ENCODE results near the gene MMRN1. TPM values are rescaled to one million over a fixed set of nuclear protein-coding genes. Genes with fewer than 3 reads are reported as not detected.

Gene MMRN1
- total and polyA plus RNA-seq, 2 of the 8 experiments (the other 6 are each of a cell fraction or from before 2014, with no cell fraction given): not detected

- Histone ChIP-seq H2BK15ac (ENCODE audit: low read length) (no peak overlapping the region), H3K79me1 (ENCODE audit: low read depth, low read length) (no peaks in the 10 kb centered on the region), H3K56ac (replicated peaks; ENCODE audit: insufficient read length, low read depth, low read length) (no peak overlapping the region), H3K4me3 (ENCODE audit: extremely low read depth in 1 of 4, insufficient read depth in 2 of 4, low read depth in 3 of 4, low read length in 4 of 4) (no peak overlapping the region), H3K79me2 (ENCODE audit: control insufficient read depth in 1 of 2, insufficient read depth in 2 of 2, low read length in 2 of 2) (no peaks in the 10 kb centered on the region), H3K27ac (ENCODE audit: low read depth, low read length) (no peak overlapping the region), H3K23me2 (ENCODE audit: low read depth, low read length) (no peaks in the 10 kb centered on the region), H3K4me2 (ENCODE audit: insufficient read depth in 1 of 2, low read depth in 2 of 2, low read length in 2 of 2) (no peak overlapping the region), H3K9me3 (ENCODE audit: insufficient read depth in 2 of 2, low read depth in 1 of 2, low read length in 1 of 2) (no peaks in the 10 kb centered on the region), H2BK12ac (ENCODE audit: low read depth, low read length) (no peak overlapping the region), H3K9ac (replicated peaks in 1 of 4; ENCODE audit: extremely low read depth in 1 of 4, low read depth in 3 of 4, low read length in 3 of 4) (no peak overlapping the region), H3K23ac (ENCODE audit: insufficient read length) (no peak overlapping the region), H4K91ac (replicated peaks; ENCODE audit: insufficient read length, low read length) (no peak overlapping the region), H3K14ac (ENCODE audit: insufficient read length) (no peak overlapping the region), H2BK120ac (replicated peaks; ENCODE audit: low read depth, low read length) (no peak overlapping the region), H3K36me3 (ENCODE audit: control insufficient read depth in 2 of 4, insufficient read depth in 4 of 4, low read length in 3 of 4) (no peaks in the 10 kb centered on the region), H4K5ac (ENCODE audit: insufficient read length, low read depth, low read length) (no peak overlapping the region), H3K4me1 (replicated peaks in 1 of 4; ENCODE audit: control insufficient read depth in 3 of 4, insufficient read depth in 4 of 4, low read length in 3 of 4) (no peaks in the 10 kb centered on the region), H2BK20ac (ENCODE audit: low read length) (no peak overlapping the region), H3K4ac (replicated peaks; ENCODE audit: insufficient read length, low read depth, low read length) (no peak overlapping the region), H4K8ac (ENCODE audit: extremely low read depth, insufficient read depth, low read length) (no peak overlapping the region), H3K27me3 (replicated peaks in 1 of 4; ENCODE audit: control insufficient read depth in 3 of 4, extremely low read depth in 1 of 4, insufficient read depth in 3 of 4, low read length in 3 of 4) (no peaks in the 10 kb centered on the region), H2AFZ (ENCODE audit: low read length) (0 out of 2 replicates have a peak overlapping the region, but pooled peaks have one; percentile 18), H2BK5ac (ENCODE audit: low read depth, low read length) (no peak overlapping the region), H3K18ac (ENCODE audit: extremely low read depth, low read length) (no peak overlapping the region), H2AK5ac (ENCODE audit: low read depth, low read length) (no peak overlapping the region), H4K20me1 (replicated peaks in 1 of 2; ENCODE audit: control insufficient read depth in 1 of 2, insufficient read depth in 2 of 2, low read length in 2 of 2) (no peaks in the 10 kb centered on the region)
- WGBS, 2 experiments (ENCODE audit: extremely low coverage in 1 of 2, insufficient coverage in 1 of 2, insufficient read length in 1 of 2, insufficient replicate concordance in 2 of 2, low coverage in 1 of 2, low lambda C conversion rate in 2 of 2, missing lambda C conversion rate in 1 of 2): 88% methylated on average over 5 of the region's 5 CpGs; no CpG with 5 or more reads in 1 of the 2 experiments
- no peak for FAIRE-seq
- ChIA-PET POLR2A (ENCODE audit: partially characterized antibody) (no interaction called here), CTCF (ENCODE audit: partially characterized antibody) (interaction anchor here (1.3 kb wide), 1 partner anchor 222 kb away, joined by 3 read pairs; no protein-coding TSS in a partner anchor)
- DNase-seq (ENCODE audit: low read depth in 1 of 2, low spot score in 2 of 2): no peak
- TF ChIP-seq HDAC6 (IDR thresholded peaks at IDR 0.05; ENCODE audit: low read depth, low read length) (no peak), CREB1 (IDR thresholded peaks at IDR 0.05) (no peak), ZNF274 (IDR thresholded peaks at IDR 0.05; ENCODE audit: borderline replicate concordance, extremely low read depth, low read length) (no peak)
Measured at GRCh38 chr4:89863533-89863932, 31.1 kb upstream of the MMRN1 start.
